GM19035 (cell line): Measurements from ENCODE around the gene VASN.
"Not testable (repeated sequence)": the region's sequence is repeated elsewhere in the genome, so short reads cannot be mapped to it uniquely, and the experiment has no call there.

Experiments
- ATAC-seq: cut with Tn5 transposase; IDR thresholded peaks from one replicate; pipeline ENCODE4 v1.9.1; 2021; ENCODE audit not compliant: unreplicated experiment

The VASN gene

DNA sequence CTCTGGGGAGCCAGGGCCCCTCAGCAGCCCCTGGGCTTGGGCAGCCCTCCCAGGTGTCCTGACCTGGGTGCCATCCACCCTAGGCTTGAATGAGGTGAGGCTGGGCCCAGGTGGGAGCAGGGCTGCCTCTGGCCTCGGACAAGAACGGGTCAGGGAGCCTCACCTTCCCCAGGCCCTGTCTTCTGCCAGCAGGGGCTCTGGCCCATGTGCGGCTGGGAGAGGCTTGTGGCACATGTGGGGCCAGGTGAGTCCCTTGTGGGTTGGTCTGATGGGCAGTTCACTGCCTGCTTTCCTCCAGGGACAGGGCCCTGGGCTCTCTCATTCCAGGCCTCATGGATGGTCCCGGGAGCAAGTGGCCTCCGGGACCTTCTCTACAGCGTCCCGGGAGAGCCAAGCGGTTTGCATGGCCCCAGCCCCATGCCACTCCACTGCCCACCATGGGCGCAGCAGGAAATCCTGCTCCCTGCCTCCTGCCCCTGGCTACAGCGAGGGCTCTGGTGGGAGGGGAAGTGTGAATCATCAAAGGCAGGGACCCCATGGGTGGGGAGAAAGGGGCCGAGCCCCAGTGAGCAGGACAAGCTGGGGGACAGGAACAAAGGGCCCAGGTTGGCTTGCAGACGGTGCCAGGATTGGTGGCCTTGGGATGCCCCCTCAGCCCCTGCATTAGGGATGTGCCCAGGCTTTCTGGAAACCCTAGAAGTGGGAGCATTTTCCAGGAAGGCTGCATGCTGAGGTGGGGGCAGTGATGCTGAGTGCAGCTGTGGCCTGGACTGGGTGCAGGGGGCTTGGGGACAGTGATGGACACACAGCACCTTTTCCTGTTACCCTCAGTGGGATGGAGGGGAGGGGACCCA lies 12.2 kb downstream of the VASN start:
- no peak for ATAC-seq

- ATAC-seq, result no peak
Observed at GRCh38 chr16:4384509-4384942, 12.9 kb downstream of the VASN start.

DNA sequence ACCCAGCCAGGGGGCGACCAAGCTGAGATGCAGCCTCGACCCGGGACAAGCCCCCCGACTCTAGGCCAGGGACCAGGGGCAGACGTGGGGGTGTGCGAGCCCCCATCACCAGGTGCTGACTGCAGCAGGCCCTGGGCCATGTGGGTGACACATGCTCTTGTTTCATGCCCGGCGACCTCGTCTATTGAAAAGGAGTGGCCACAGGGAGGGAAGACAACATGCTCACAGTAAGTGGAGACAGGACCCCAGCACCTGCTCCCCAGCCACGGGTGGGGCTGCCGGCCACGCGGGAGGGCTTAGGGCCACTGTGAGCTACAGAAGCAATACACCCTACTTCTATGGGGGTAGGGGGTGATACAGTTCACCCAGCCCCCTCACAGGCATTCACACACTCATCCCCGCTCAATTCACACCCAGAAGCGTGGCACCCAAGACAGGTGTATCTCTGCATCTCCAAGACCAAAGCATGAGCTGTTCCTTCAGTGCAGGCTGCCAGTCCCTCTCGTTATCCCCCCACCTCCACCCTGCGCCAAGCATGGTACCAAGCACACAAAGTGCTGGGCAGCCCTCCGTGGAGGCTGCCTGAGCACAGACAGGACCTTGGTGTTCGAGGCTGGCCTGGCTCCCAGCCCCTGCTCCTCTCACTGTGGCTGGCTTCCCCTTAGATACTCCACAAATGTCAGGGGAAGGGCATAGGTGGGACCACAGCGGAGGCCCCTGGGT lies 13.6 kb downstream of the VASN start:
- no peak for ATAC-seq

DNA sequence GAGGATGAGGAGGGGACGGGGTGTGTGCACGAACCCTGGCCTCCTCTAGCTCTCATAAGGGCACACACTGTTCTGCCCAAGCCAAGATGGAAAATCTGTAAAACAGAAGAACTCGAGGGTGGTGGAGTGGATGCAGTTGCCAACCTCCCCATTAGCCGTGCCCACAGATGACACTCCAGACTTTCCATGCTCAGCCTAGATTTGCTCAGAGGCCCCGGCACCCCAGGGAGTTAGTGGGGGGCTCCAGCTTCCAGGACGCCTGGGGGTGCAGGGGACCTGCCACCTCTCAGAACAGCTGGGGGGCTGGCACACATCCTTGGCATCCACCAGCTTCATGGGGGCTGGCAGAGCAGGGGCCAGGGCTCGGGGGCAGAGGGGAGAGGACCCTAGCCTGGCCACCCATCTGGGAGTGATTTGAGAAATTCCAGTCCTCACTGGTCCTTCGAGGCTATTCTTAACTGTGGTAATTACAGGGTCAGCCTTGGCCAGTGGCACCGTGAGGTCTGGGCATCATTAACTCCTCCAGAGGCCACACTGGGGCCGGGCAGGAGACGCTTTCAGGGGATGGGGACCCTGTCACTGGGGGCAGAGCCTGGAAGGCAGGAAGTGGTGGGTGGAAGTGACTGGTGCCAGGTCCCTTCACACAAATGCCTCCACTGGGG lies 14.3 kb downstream of the VASN start:
- ATAC-seq, result no peak

GRCh38 chr16:4386451-4386805 lies 14.8 kb downstream of the VASN start:
- ATAC-seq, result no peak

DNA sequence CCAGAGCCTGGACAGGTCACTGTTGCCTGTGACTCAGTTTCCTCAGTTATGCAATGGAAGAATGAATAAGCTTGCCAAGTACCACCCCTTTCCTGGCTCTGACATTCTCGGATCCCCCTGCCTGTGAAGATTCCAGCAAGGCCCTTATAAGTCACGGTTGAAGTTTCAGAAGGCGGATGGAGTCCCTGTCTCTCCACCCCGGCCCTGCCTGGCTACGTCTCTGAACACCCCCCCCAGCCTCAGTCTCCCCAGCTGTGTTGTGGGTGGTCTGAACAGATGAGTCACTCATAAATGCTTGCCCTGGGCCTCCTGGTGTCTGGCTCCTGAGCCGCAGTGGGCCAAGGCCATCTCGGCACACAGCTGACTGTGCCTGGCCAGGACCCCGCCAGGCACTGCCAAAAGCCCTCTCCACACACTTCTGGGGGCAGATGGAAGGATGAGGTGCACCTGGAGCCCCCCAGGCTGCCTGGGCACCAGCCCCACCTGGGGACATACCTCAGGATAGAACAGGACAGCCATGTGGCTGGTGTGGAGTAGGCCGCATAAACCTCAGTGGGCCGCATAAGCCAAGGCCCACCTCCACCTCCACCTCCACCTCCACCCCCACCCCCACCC lies 15.4 kb downstream of the VASN start:
- ATAC-seq, result no peak

- no peak for ATAC-seq
Observed at GRCh38 chr16:4387781-4388180, 16.1 kb downstream of the VASN start.

DNA sequence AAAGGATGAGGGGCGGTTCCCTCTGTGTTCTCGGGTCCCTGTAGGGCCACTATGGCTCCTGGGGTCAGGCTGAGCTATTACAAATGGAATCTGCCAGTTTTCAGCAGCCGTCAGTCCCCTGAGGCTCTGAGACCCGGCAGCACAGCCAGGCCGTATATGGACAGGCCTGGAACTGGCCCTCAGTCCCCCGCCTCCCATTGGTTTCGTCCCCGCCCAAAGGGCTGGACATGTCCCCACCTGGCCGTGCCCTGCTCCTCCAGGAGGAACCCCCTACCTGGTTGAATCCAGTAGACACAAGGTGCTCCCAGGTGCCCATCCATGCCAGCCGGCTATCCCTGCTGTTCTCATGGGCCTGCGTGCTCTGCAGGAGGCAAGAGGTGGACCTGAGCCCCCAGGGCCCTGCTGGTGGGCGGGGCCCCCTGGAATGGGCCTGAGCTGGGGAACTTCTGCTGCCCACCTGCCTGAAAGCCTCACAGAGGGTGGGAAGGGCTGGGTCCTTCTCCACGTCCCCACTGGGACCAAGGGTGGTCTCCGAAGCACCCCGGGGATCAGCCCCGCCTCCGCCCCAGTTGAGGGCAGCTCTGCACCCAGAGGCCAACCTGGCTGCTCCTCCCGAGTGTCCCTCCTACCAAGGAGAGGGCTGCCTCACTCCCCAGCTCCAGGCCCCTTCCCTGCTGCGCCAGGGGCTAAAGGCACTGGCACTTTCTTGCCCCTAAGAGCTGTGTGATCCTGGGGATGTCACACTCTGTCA lies 16.8 kb downstream of the VASN start:
- ATAC-seq, result no peak

DNA sequence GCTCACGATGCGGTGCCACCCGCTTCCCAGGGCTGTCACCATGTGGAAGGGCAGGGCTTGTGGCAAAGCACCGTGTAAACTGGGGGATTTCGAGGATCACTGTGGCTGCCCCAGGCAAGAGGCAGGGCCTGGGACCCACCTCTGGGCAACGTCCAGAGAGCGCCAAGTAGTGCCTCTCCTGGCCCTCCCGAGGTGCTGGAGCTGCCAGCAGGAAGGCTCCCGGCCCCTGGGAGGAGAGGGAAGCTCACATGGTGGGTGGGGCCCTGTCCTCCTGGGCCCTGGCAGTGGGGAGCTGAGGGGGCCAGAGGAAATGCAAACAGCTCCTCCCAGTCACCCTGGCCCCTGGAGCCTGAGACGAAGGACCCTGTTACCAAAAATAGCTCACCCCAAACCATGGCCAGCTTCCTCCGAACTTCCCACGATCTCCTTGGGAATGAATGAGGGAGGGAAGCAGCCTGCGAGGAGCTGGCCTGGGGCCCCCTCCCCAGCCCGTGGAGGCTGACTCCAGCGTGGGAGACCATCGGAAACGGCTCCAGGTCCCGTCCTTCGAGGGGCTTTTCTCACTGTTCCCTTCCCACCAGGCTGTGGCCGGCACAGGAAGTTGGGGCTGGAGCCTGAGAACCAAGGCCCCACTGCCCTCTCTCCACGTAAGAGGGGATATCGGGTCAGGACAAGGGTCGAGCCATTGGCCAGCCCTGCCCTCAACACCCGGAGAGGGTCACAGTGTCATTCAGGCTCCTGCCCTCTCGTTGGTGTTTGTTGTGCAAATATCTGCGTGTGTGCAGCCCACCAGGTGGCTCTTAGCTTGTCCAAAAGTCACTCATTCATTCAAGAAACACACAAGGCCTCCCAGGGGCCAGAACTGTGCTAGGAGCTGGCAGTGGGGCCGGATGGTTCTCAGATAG lies 17.7 kb downstream of the VASN start:
- no peak for ATAC-seq

GRCh38 chr16:4390266-4391260 lies 18.9 kb downstream of the VASN start:
- no peak for ATAC-seq

GRCh38 chr16:4391631-4392381 lies 20.2 kb downstream of the VASN start:
- no peak for ATAC-seq

- no peak for ATAC-seq
Observed at GRCh38 chr16:4392382-4393239, 21.0 kb downstream of the VASN start.

DNA sequence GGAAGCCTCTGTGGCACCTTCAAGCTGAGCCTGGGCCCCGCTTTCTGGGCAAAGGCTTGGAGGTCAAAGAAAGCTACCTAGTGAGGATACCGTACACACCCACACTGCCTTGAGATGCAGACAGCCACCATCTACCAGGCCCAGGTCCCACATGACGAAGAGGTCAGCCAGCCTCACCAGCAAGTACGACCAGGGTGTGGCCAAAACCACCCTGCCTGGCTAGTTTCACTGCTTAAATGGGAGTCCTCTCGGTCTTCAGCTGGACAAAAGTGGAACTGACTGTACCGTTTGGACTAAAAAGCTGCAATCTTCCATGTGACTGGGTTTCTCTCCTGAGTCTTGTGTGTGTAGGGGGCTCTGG lies 21.6 kb downstream of the VASN start:
- ATAC-seq, result no peak

DNA sequence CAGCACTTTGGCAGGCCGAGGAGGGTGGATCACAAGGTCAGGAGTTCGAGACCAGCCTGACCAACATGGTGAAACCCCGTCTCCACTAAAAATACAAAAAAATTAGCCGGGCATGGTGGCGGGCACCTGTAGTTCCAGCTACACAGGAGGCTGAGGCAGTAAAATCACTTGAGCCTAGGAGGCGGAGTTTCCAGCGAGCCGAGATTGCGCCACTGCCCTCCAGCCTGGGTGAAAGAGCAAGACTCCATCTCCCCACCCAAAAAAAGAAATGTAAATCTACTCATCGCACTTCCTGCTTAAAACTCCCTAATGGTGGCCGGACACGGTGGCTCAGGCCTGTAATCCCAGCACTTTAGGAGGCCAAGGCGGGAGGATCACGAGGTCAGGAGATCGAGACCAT lies 22.2 kb downstream of the VASN start:
- ATAC-seq, result not testable (repeated sequence)

- ATAC-seq, result no peak
Observed at GRCh38 chr16:4395055-4395726, 23.5 kb downstream of the VASN start.

DNA sequence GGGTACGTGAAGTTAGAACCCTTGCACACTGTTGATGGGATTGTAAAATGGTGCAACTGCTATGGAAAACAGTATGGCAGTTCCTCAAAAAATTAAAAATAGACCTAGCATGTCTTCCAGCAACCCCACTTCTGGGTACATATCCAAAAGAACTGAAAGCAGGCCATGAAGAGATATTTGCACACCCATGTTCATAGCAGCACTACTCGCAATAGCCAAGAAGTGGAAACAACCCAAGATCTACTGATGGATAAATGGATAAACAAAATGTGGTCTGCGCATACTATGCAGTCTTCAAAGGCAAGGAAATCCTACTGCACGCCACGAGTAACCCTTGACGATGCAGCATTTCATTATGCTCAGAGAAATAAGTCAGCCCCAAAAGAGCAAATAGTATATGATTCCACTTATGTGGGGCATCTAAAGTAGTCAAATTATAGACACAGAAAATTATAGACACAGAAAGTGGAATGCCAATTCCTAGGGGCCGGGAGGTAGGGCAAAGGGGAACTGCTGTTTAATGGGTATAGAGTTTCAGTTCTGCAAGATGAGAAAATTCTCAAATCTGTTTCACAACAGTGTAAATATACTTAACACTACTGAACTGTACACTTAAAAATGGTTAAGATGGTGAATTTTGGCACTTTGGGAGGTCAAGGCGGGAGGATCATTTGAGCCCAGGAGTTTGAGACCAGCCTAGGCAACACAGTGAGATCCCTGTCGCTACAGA lies 27.5 kb downstream of the VASN start:
- no peak for ATAC-seq
